Testis (tissue), 5 donors: Measurements from ENCODE around the gene IL1RAPL2. TPM values are rescaled to one million over a fixed set of nuclear protein-coding genes. Genes with fewer than 3 reads are reported as not detected.
"Not testable (repeated sequence)": the region's sequence is repeated elsewhere in the genome, so short reads cannot be mapped to it uniquely, and the experiment has no call there.

Source experiments
- DNase-seq: peaks from one replicate; pipeline ENCODE4 v3.0.0-alpha.2; 2019
- H3K27ac ChIP-seq, 2 donors: fragments of 200-600 bp; sonication (generic); one replicate each; pipeline ENCODE4 v1.5.1; 2019
- H3K27me3 ChIP-seq: fragments of 200-600 bp; sonication (generic); one replicate; pipeline ENCODE4 v1.5.1; 2019
- H3K36me3 ChIP-seq: fragments of 200-600 bp; sonication (generic); one replicate; pipeline ENCODE4 v1.5.1; 2017; ENCODE audit warnings: low read depth; ENCODE audit errors: missing control alignments
- H3K4me1 ChIP-seq: fragments of 200-600 bp; sonication (generic); one replicate; pipeline ENCODE4 v1.5.1; 2019
- H3K4me3 ChIP-seq, 2 donors: fragments of 200-600 bp; sonication (generic); one replicate each; pipeline ENCODE4 v1.5.1; 2017 to 2019
- H3K9me3 ChIP-seq: fragments of 200-600 bp; sonication (generic); one replicate; pipeline ENCODE4 v1.5.1; 2017
- POLR2A ChIP-seq: fragments of 450-650 bp; IDR thresholded peaks from one replicate; pipeline ENCODE4 v1.6.1; 2017; ENCODE audit warnings: antibody characterized with exemption, mild to moderate bottlenecking, moderate library complexity
- WGBS, 2 donors: methylation state at CpG; one replicate each; pipeline ENCODE4 v1.1.5; 2018; 5-methylcytosine and 5-hydroxymethylcytosine counted together
- intact Hi-C: fragments of 100-400 bp; cut with DNase I; formaldehyde crosslinking; loops from one replicate; pipeline ENCODE4 v1.15.1; 2023; ENCODE audit warnings: low total_unique reads
- long read RNA-seq, 2 donors: transcript quantifications; one replicate each; lab custom pipeline, GENCODE V29; 2026
- polyA plus RNA-seq: library from polyadenylated mRNA; stranded (reverse); fragments of 350-450 nt; fragmentation: Illumina TruSeq; extraction: RNeasy Lipid Tissue Mini Kit (QIAGEN cat#74804); gene quantifications from one replicate; pipeline ENCODE4 v1.2.3, GENCODE V29; 2014; ENCODE audit warnings: low read depth, low replicate concordance; ENCODE audit not compliant: insufficient read depth
- total RNA-seq, 2 donors: library from RNA; depleted of rRNA; stranded (reverse); fragments of >200 nt; gene quantifications; one replicate each; pipeline ENCODE4 v1.2.3, GENCODE V29; 2016
- TF ChIP-seq, protein P1 (sequence below), 3 experiments: fragments of 450-650 bp in 2 of 3; fragments of 200-600 bp in 1 of 3; sonication (generic) in 1 of 3; IDR thresholded peaks; one replicate each; pipeline ENCODE4 v1.5.1; 2016 to 2019; ENCODE audit warnings: antibody characterized with exemption in 3 of 3, mild to moderate bottlenecking in 2 of 3, moderate library complexity in 1 of 3

The IL1RAPL2 gene
- 1 to 10 TPM in 1 of 2 donors, under 1 TPM in 1; 0.47 to 1.3 TPM for total RNA-seq
- polyA plus RNA-seq, result 1.2 TPM
- long read RNA-seq, donor 1, result 0 reads
- long read RNA-seq, donor 2, partial matches to known transcripts, result 0 of 2 reads
- long read RNA-seq, donor 2, other reads (novel, unspliced or antisense), result 0 of 2 reads

DNA sequence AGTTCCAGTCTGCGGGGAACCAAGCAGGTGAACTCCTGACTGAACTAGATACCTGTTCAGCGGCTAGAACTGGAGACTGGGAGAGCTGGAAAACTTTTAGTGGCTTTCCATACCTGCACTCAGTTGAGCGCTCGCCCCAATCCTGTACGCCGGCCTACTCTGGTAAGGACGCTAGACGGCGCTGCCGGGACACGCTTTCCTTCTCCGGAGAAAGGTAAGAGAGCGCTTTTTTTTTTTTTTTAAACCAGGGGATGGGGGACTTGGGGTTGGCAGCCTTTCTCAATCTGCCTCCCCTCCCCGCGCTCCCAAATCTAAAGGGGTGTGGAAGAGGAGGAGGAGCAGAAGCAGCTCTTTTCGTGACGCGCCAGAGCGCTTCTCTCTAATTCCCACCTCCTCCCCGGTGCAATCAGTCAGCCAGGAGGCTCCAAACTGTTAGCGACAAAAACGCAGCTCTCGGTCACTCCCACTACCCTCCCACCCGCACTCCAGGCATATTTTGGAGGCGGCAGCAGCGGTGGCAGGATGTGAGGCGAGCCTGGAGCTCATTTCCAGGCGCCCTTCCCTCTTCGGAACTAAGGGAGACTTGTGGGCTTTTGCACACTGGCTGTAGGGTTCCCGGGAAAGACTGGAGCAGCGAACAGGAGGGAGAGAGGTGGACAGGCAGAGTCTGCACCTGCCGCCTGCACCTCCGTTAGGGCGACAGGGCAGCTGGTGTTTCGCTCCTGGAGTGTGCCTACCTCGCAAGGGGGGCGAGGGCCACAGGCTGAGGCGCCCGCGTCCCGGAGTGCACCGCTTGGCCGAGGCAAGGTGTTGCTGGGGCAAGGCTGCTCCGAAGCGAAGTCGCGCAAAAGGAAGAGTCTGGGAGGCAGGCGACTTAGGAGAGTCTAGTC is at the start of gene IL1RAPL2:
Gene IL1RAPL2, plus strand, starts transcription at position 409 of the 890 bp plus-strand sequence.
- peak within 1 kb of the TSS in 1 of 2 donors; percentile 10 for H3K4me3 ChIP-seq

DNA sequence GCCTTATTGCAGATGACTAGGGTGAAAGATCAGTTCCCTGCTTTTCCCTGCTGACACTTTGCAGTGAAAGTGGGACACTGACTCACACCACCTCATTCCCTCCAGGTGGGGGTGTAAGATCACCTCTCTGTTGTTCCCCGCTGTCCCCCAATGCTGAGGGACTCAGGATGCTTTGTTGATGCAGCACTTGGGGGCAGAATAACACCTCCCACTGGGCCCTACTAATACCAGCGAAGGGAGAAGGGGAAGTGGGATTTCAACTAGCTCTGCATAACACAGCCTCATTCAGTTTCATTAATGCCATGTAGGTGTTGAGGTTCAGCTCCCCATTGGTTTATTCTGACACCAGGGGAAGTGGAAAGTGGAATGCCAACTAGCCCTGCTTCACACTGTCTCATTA is 43.6 kb upstream of the IL1RAPL2 start:
- no peak for DNase-seq
- Histone ChIP-seq H3K27ac (no peak overlapping the region), H3K36me3 (no peaks in the 10 kb centered on the region), H3K27me3 (no peaks in the 10 kb centered on the region), H3K4me1 (no peaks in the 10 kb centered on the region), H3K9me3 (no peaks in the 10 kb centered on the region), H3K4me3 (no peak overlapping the region)
- intact Hi-C loops, result no loop called here
- WGBS, 2 donors, result 80% methylated on average over 1 of the region's 2 CpGs
- TF ChIP-seq, protein P1, sequence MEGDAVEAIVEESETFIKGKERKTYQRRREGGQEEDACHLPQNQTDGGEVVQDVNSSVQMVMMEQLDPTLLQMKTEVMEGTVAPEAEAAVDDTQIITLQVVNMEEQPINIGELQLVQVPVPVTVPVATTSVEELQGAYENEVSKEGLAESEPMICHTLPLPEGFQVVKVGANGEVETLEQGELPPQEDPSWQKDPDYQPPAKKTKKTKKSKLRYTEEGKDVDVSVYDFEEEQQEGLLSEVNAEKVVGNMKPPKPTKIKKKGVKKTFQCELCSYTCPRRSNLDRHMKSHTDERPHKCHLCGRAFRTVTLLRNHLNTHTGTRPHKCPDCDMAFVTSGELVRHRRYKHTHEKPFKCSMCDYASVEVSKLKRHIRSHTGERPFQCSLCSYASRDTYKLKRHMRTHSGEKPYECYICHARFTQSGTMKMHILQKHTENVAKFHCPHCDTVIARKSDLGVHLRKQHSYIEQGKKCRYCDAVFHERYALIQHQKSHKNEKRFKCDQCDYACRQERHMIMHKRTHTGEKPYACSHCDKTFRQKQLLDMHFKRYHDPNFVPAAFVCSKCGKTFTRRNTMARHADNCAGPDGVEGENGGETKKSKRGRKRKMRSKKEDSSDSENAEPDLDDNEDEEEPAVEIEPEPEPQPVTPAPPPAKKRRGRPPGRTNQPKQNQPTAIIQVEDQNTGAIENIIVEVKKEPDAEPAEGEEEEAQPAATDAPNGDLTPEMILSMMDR (IDR thresholded peaks at IDR 0.05), result no peak
- no peak for TF ChIP-seq POLR2A

More for the DNA sequence above, at the start of gene IL1RAPL2:
- Histone ChIP-seq H3K4me1 (no peaks in the 10 kb centered on the region), H3K27me3 (no peaks in the 10 kb centered on the region), H3K36me3 (no peaks in the 10 kb centered on the region), H3K9me3 (no peaks in the 10 kb centered on the region), H3K27ac (no peak within 1 kb of the TSS)
- intact Hi-C loops, result no loop called here
- DNase-seq, result peak; percentile 54
- TF ChIP-seq POLR2A, result no peak
- TF ChIP-seq, protein P1 (IDR thresholded peaks at IDR 0.05), result peak in 1 of 3 experiments; percentile 34
- WGBS, 2 donors, result 0 to 2% methylated on average over 8 to 48 of the region's 48 CpGs

DNA sequence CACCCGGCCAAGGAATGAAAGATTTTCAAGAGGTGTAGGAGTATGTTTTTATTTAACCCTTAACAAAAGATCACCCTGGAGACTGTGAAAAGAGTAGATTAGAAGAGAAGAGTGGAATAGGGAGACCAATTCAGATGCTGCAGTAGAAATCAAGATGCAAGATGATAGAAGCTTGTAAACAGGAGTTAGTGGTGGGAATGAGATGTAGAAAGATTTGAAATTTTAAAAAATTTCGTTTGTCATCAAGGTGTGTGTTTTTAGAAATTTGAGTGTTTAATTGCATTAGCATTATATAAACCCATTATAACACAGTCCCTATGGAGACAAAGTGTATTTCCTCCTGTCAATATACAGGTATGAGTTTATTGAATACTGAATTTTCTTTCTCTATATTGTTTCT is 42.1 kb upstream of the IL1RAPL2 start:
- Histone ChIP-seq H3K36me3 (no peaks in the 10 kb centered on the region), H3K27ac (no peak overlapping the region), H3K9me3 (no peaks in the 10 kb centered on the region), H3K27me3 (no peaks in the 10 kb centered on the region), H3K4me3 (no peak overlapping the region), H3K4me1 (no peaks in the 10 kb centered on the region)
- TF ChIP-seq, protein P1 (IDR thresholded peaks at IDR 0.05), result no peak
- TF ChIP-seq POLR2A, result no peak
- DNase-seq, result no peak
- WGBS, 2 donors, result 78 to 82% methylated on average over 2 of the region's 2 CpGs
- intact Hi-C loops, result no loop called here

DNA sequence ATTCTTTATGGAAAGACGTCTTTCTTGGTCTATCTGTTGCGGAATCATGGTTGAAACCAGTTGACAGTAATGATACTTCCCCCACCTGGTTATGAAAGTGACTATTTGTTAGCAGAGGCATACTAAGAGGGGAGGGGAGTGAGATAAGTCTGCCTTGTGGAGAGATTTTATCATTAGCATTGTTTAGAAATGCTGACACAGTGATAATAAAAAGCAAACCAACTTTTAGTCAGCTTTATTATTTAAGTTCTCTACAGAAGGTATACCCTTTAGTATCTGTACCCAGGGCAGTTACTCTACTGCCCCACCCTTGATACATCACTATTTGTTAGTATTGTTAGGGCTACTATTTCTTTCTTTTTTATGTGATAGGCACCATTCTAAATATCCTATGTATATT is 26.9 kb upstream of the IL1RAPL2 start:
- 67 to 95% methylated on average over 1 to 2 of the region's 2 CpGs for WGBS, 2 donors
- Histone ChIP-seq H3K36me3 (no peaks in the 10 kb centered on the region), H3K27ac (no peak overlapping the region), H3K9me3 (no peaks in the 10 kb centered on the region), H3K4me1 (no peaks in the 10 kb centered on the region), H3K27me3 (no peaks in the 10 kb centered on the region), H3K4me3 (no peak overlapping the region)
- intact Hi-C loops, result no loop called here
- no peak for TF ChIP-seq POLR2A
- TF ChIP-seq, protein P1 (IDR thresholded peaks at IDR 0.05), result no peak
- no peak for DNase-seq

DNA sequence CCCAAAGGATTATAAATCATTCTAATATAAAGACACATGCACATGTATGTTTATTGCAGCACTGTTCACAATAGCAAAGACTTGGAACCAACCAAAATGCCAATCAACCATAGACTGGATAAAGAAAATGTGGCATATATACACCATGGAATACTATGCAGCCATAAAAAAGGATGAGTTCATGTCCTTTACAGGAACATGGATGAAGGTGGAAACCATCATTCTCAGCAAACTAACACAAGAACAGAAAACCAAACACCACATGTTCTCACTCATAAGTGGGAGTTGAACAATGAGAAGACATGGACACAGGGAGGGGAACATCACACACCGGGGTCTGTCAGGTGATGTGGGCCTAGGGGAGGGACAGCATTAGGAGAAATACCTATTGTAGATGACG is 23.6 kb upstream of the IL1RAPL2 start:
- intact Hi-C loops, H3K27ac ChIP-seq, H3K27me3 ChIP-seq, H3K36me3 ChIP-seq, H3K4me1 ChIP-seq, DNase-seq, H3K9me3 ChIP-seq, H3K4me3 ChIP-seq: not testable (repeated sequence)
- 50 to 95% methylated on average over 2 of the region's 2 CpGs for WGBS, 2 donors
